GM12878 (cell line): ENCODE data around the gene LATS2. TPM values are rescaled to one million over a fixed set of nuclear protein-coding genes. Genes with fewer than 3 reads are reported as not detected.

Source experiments
- ATAC-seq: fragments of 200-7000 bp; cut with Tn5 transposase; 3 replicates; pipeline ENCODE4 v1.9.1; 2020; ENCODE audit warnings: mild to moderate bottlenecking, moderate library complexity
- BruUV-seq: library from RNA; stranded (reverse); fragments of 400-500 nt; replicated peaks from 2 replicates; lab custom pipeline; 2021; lab: Mats Ljungman, UMichigan
- CTCF ChIA-PET: fragments of 300-600 bp; sonication (Branson Sonifier 250); formaldehyde crosslinking; extraction: SDS; loops from one replicate; lab custom pipeline; 2021; ENCODE audit warnings: inconsistent platforms; lab: Yijun Ruan, JAX
- POLR2A ChIA-PET: fragments of 350-600 bp; formaldehyde crosslinking; extraction: SDS; loops from one replicate; lab custom pipeline; 2021; ENCODE audit warnings: inconsistent platforms; lab: Charles Lee
- RAD21 ChIA-PET: fragments of 300-600 bp; sonication (Branson Sonifier 250); formaldehyde crosslinking; loops from one replicate; lab custom pipeline; 2023; ENCODE audit warnings: antibody characterized with exemption; ENCODE audit not compliant: unreplicated experiment; lab: Charles Lee
- SMC1A ChIA-PET: fragments of 300-600 bp; sonication (Branson Sonifier 250); formaldehyde crosslinking; loops from one replicate; lab custom pipeline; 2023; ENCODE audit not compliant: unreplicated experiment, uncharacterized antibody; lab: Charles Lee
- DNase-seq: peaks from one replicate; pipeline ENCODE4 v3.0.0-alpha.2; 2011; ENCODE audit warnings: low read depth, low spot score
- FAIRE-seq: peaks from 3 replicates; lab custom pipeline; 2011; peaks lifted over from hg19 to GRCh38; lab: Jason Lieb, UNC
- H2AFZ ChIP-seq: 2 replicates; pipeline ENCODE4 v1.6.0; 2011; ENCODE audit warnings: low read depth, low read length, control low read depth; ENCODE audit not compliant: control insufficient read depth
- H3K27ac ChIP-seq: 2 replicates; pipeline ENCODE4 v1.5.1; 2011; ENCODE audit warnings: control low read depth; ENCODE audit not compliant: control insufficient read depth, insufficient read depth
- H3K27me3 ChIP-seq, 2 experiments: replicated peaks in 1 of 2; 2 replicates each; pipeline versions ENCODE4 v1.6.0 to v1.6.1; 2011; ENCODE audit warnings: low read length in 1 of 2; ENCODE audit not compliant: control insufficient read depth in 2 of 2, insufficient read depth in 2 of 2
- H3K36me3 ChIP-seq, 2 experiments: 2 replicates each; pipeline ENCODE4 v1.5.1; 2011; ENCODE audit warnings: low read length in 1 of 2; ENCODE audit not compliant: control insufficient read depth in 2 of 2, insufficient read depth in 2 of 2
- H3K4me1 ChIP-seq: 2 replicates; pipeline ENCODE4 v1.6.1; 2011; ENCODE audit warnings: mild to moderate bottlenecking, low read length, moderate library complexity, mixed read lengths; ENCODE audit not compliant: control insufficient read depth, insufficient read depth
- H3K4me2 ChIP-seq: 2 replicates; pipeline ENCODE4 v1.6.0; 2011; ENCODE audit warnings: control low read depth; ENCODE audit not compliant: control insufficient read depth, insufficient read depth
- H3K4me3 ChIP-seq: fragments of 200-600 bp; sonication (generic); 2 replicates; pipeline ENCODE4 v1.5.1; 2016
- H3K79me2 ChIP-seq: 2 replicates; pipeline ENCODE4 v1.6.0; 2011; ENCODE audit warnings: low read length; ENCODE audit not compliant: control insufficient read depth, insufficient read depth
- H3K9ac ChIP-seq: 2 replicates; pipeline ENCODE4 v1.8.0; 2011; ENCODE audit warnings: low read length, control low read depth, mixed read lengths; ENCODE audit not compliant: control insufficient read depth, insufficient read depth
- H3K9me3 ChIP-seq: replicated peaks from 3 replicates; pipeline ENCODE4 v1.5.1; 2011; ENCODE audit warnings: mild to moderate bottlenecking, low read length; ENCODE audit not compliant: control insufficient read depth, insufficient read depth
- H4K20me1 ChIP-seq: 2 replicates; pipeline ENCODE4 v1.6.0; 2011; ENCODE audit not compliant: control insufficient read depth, insufficient read depth
- NBN ChIP-seq: fragments of 450-650 bp; IDR thresholded peaks from 2 replicates; pipeline ENCODE4 v1.6.1; 2016
- PKNOX1 ChIP-seq: fragments of 450-650 bp; IDR thresholded peaks from 2 replicates; pipeline ENCODE4 v1.6.1; 2016; ENCODE audit warnings: mild to moderate bottlenecking
- YY1 ChIP-seq: IDR thresholded peaks from 2 replicates; pipeline ENCODE4 v1.6.1; 2011; ENCODE audit warnings: low read depth, mild to moderate bottlenecking, low read length
- WGBS: methylation state at CpG from one replicate; pipeline ENCODE4 v1.1.6; 2016; ENCODE audit warnings: low lambda C conversion rate; ENCODE audit not compliant: insufficient replicate concordance, insufficient coverage; ENCODE audit errors: missing lambda C conversion rate; 5-methylcytosine and 5-hydroxymethylcytosine counted together
- in situ Hi-C: fragments of 300-500 bp; cut with MboI; formaldehyde crosslinking; loops from 9 replicates; pipeline ENCODE4 v1.14.3; 2018; ENCODE audit warnings: mixed read lengths
- intact Hi-C: fragments of 100-400 bp; cut with micrococcal nuclease; formaldehyde crosslinking; loops from one replicate; pipeline ENCODE4 v1.14.2; 2022; ENCODE audit not compliant: unreplicated experiment
- polyA plus RNA-seq, 11 experiments: library from polyadenylated mRNA; depleted of rRNA in 4 of 11; unstranded in 6 of 11; stranded (reverse) in 5 of 11; fragments of >200 nt; fragmentation: Nextera tagmentation in 4 of 11; fragmentation: Illumina TruSeq in 1 of 11; extraction: Ambion mirVana in 4 of 11; extraction: Trizol in 1 of 11; gene quantifications; 1 replicate in 1 of 11; 2 replicates in 10 of 11; pipeline versions ENCODE4 v1.2.1 to v1.2.3, GENCODE V29; 2011 to 2016; ENCODE audit warnings: inconsistent platforms in 2 of 11, missing spikeins in 2 of 11, low read depth in 1 of 11
- total RNA-seq, 4 experiments: library from RNA; depleted of rRNA in 3 of 4; stranded (reverse); fragments of >200 nt in 3 of 4; fragmentation: Illumina TruSeq in 1 of 4; extraction: Trizol in 1 of 4; gene quantifications; 2 replicates each; pipeline versions ENCODE4 v1.2.1 to v1.2.3, GENCODE V29; 2013 to 2021
- TF ChIP-seq, protein P1 (sequence below): fragments of 450-650 bp; IDR thresholded peaks from 2 replicates; pipeline ENCODE4 v1.6.1; 2018; ENCODE audit warnings: mild to moderate bottlenecking, low read depth, moderate library complexity; ENCODE audit not compliant: partially characterized antibody

Gene LATS2
- total and polyA plus RNA-seq, 10 of the 15 experiments (the other 5 are each of a cell fraction or from before 2014, with no cell fraction given) = 0.90 to 7.8 (median 2.0) TPM

GRCh38 chr13:21074546-21074945, 13.2 kb upstream of the LATS2 start:
- ChIA-PET CTCF (interaction anchor here (0.5 to 0.7 kb wide), 2 partner anchors 37 to 233 kb away, joined by 3 to 4 read pairs; no protein-coding TSS in a partner anchor), SMC1A (no interaction called here), RAD21 (no interaction called here), POLR2A (no interaction called here)
- no peak overlapping the region for H3K27ac ChIP-seq
- H3K4me2 ChIP-seq = peak overlapping the region; percentile 28; the same call in 1 of the 2 replicates
- no peak overlapping the region for H3K9ac ChIP-seq
- FAIRE-seq (no peak), ATAC-seq (no peak), DNase-seq (no peak)
- H3K27me3 ChIP-seq = no peaks in the 10 kb centered on the region; a peak in 1 of 4 replicates
- peaks cover 6% of the 10 kb centered on the region for H3K4me1 ChIP-seq
- H2AFZ ChIP-seq = peak overlapping the region; percentile 18
- intact Hi-C loops = loop anchor here (10.0 kb wide), 1 partner anchor 130 kb away; no protein-coding TSS in a partner anchor
- 56% methylated on average over 10 of the region's 10 CpGs for WGBS
- H3K79me2 ChIP-seq = no peaks in the 10 kb centered on the region
- no peak overlapping the region for H3K4me3 ChIP-seq
- H3K36me3 ChIP-seq = no peaks in the 10 kb centered on the region
- no TSS peak for BruUV-seq
- no peaks in the 10 kb centered on the region for H4K20me1 ChIP-seq
- H3K9me3 ChIP-seq = no peaks in the 10 kb centered on the region
- in situ Hi-C loops = no loop called here
- TF ChIP-seq NBN = no peak
- TF ChIP-seq PKNOX1 = no peak
- TF ChIP-seq, protein P1, sequence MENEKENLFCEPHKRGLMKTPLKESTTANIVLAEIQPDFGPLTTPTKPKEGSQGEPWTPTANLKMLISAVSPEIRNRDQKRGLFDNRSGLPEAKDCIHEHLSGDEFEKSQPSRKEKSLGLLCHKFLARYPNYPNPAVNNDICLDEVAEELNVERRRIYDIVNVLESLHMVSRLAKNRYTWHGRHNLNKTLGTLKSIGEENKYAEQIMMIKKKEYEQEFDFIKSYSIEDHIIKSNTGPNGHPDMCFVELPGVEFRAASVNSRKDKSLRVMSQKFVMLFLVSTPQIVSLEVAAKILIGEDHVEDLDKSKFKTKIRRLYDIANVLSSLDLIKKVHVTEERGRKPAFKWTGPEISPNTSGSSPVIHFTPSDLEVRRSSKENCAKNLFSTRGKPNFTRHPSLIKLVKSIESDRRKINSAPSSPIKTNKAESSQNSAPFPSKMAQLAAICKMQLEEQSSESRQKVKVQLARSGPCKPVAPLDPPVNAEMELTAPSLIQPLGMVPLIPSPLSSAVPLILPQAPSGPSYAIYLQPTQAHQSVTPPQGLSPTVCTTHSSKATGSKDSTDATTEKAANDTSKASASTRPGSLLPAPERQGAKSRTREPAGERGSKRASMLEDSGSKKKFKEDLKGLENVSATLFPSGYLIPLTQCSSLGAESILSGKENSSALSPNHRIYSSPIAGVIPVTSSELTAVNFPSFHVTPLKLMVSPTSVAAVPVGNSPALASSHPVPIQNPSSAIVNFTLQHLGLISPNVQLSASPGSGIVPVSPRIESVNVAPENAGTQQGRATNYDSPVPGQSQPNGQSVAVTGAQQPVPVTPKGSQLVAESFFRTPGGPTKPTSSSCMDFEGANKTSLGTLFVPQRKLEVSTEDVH = no peak
- no peak for TF ChIP-seq YY1
- TF ChIP-seq, all 136 proteins: peak for 0
